GM23248 (cell line): Measurements from ENCODE around the gene RPS19. TPM values are rescaled to one million over a fixed set of nuclear protein-coding genes. Genes with fewer than 3 reads are reported as not detected.

Experiments used
- DNase-seq: peaks from one replicate; pipeline ENCODE4 v3.0.0-alpha.2; 2015
- H2AFZ ChIP-seq: fragments of 200-600 bp; sonication (generic); 2 replicates; pipeline ENCODE4 v1.6.1; 2016; ENCODE audit warnings: antibody characterized with exemption
- H3F3A ChIP-seq: fragments of 200-600 bp; sonication (generic); 2 replicates; pipeline ENCODE4 v1.6.1; 2016; ENCODE audit warnings: mild to moderate bottlenecking, antibody characterized with exemption, mixed run types; ENCODE audit not compliant: insufficient read depth
- H3K27ac ChIP-seq: fragments of 200-600 bp; sonication (generic); 2 replicates; pipeline ENCODE4 v1.5.1; 2016; ENCODE audit warnings: mild to moderate bottlenecking
- H3K27me3 ChIP-seq: fragments of 200-600 bp; sonication (generic); replicated peaks from 2 replicates; pipeline ENCODE4 v1.6.1; 2016; ENCODE audit warnings: mild to moderate bottlenecking; ENCODE audit not compliant: insufficient read depth
- H3K36me3 ChIP-seq: fragments of 200-600 bp; sonication (generic); 2 replicates; pipeline ENCODE4 v1.6.1; 2016; ENCODE audit warnings: low read depth, mild to moderate bottlenecking
- H3K4me1 ChIP-seq: fragments of 200-600 bp; sonication (generic); 2 replicates; pipeline ENCODE4 v1.6.1; 2016; ENCODE audit warnings: mild to moderate bottlenecking; ENCODE audit not compliant: insufficient read depth
- H3K4me2 ChIP-seq: fragments of 200-600 bp; sonication (generic); one replicate; pipeline ENCODE4 v1.6.1; 2016; ENCODE audit warnings: mild to moderate bottlenecking; ENCODE audit not compliant: unreplicated experiment
- H3K4me3 ChIP-seq: fragments of 200-600 bp; sonication (generic); 2 replicates; pipeline ENCODE4 v1.5.1; 2016; ENCODE audit warnings: mild to moderate bottlenecking
- H3K79me2 ChIP-seq: fragments of 200-600 bp; sonication (generic); 2 replicates; pipeline ENCODE4 v1.6.1; 2016; ENCODE audit warnings: mild to moderate bottlenecking; ENCODE audit not compliant: insufficient read depth
- H3K9ac ChIP-seq: fragments of 200-600 bp; sonication (generic); 2 replicates; pipeline ENCODE4 v1.6.1; 2016; ENCODE audit warnings: mild to moderate bottlenecking
- H3K9me2 ChIP-seq: fragments of 200-600 bp; sonication (generic); 2 replicates; pipeline ENCODE4 v1.6.1; 2016; ENCODE audit warnings: mixed run types, mild to moderate bottlenecking, moderate library complexity; ENCODE audit not compliant: insufficient read depth
- H3K9me3 ChIP-seq: fragments of 200-600 bp; sonication (generic); one replicate; pipeline ENCODE4 v1.6.1; 2017; ENCODE audit warnings: low read depth
- H4K20me1 ChIP-seq: fragments of 200-600 bp; sonication (generic); 2 replicates; pipeline ENCODE4 v1.6.0; 2016; ENCODE audit not compliant: insufficient read depth
- EZH2 ChIP-seq: fragments of 200-600 bp; sonication (generic); IDR thresholded peaks from 2 replicates; pipeline ENCODE4 v1.6.1; 2018; ENCODE audit warnings: antibody characterized with exemption, mild to moderate bottlenecking; ENCODE audit not compliant: insufficient read depth, poor library complexity, severe bottlenecking
- EZH2phosphoT487 ChIP-seq: fragments of 200-600 bp; sonication (generic); IDR thresholded peaks from 2 replicates; pipeline ENCODE4 v1.6.1; 2018; ENCODE audit warnings: antibody characterized with exemption, moderate library complexity, mild to moderate bottlenecking, low read depth; ENCODE audit not compliant: insufficient read depth
- WGBS, 2 experiments: methylation state at CpG; one replicate each; pipeline ENCODE4 v1.1.6; 2015 to 2017; ENCODE audit warnings: low lambda C conversion rate in 2 of 2, low coverage in 1 of 2; ENCODE audit errors: missing lambda C conversion rate in 2 of 2; 5-methylcytosine and 5-hydroxymethylcytosine counted together
- in situ Hi-C: fragments of 300-500 bp; cut with MboI; formaldehyde crosslinking; loops from 2 replicates; pipeline ENCODE4 v1.15.0; 2020
- polyA plus RNA-seq: library from polyadenylated mRNA; unstranded; fragments of >200 nt; fragmentation: Nextera tagmentation; extraction: Ambion mirVana; gene quantifications from 2 replicates; pipeline ENCODE4 v1.2.1, GENCODE V29; 2016
- total RNA-seq: library from RNA; depleted of rRNA; stranded (reverse); fragments of >200 nt; shearing (Covaris generic); gene quantifications from 2 replicates; pipeline ENCODE4 v1.2.3, GENCODE V29; 2014

RPS19 gene
- total and polyA plus RNA-seq, 2 experiments from 2014 or later: 881 to 2,316 TPM

- no peaks in the 10 kb centered on the region for H3K9me2 ChIP-seq
- H3K36me3 ChIP-seq: peaks cover 17% of the 10 kb centered on the region; the same call in 1 of the 2 replicates
- no peak for DNase-seq
Measured at GRCh38 chr19:41898235-41898634, 38.2 kb downstream of the RPS19 start.

GRCh38 chr19:41901707-41902360 is 41.8 kb downstream of the RPS19 start:
- no peaks in the 10 kb centered on the region for H4K20me1 ChIP-seq
- H3F3A ChIP-seq: no peaks in the 10 kb centered on the region
- peaks cover 17% of the 10 kb centered on the region; the same call in 1 of the 2 replicates for H3K36me3 ChIP-seq
- in situ Hi-C loops: no loop called here
- WGBS, 2 experiments: 88% methylated on average over 19 to 21 of the region's 21 CpGs
- no peak overlapping the region for H3K4me3 ChIP-seq
- H3K9me3 ChIP-seq: no peaks in the 10 kb centered on the region
- no peak overlapping the region for H3K4me2 ChIP-seq
- H3K9ac ChIP-seq: no peak overlapping the region
- no peaks in the 10 kb centered on the region for H3K79me2 ChIP-seq
- no peaks in the 10 kb centered on the region for H3K9me2 ChIP-seq
- H3K27me3 ChIP-seq: no peaks in the 10 kb centered on the region
- DNase-seq: no peak
- H3K4me1 ChIP-seq: no peaks in the 10 kb centered on the region
- no peak overlapping the region for H3K27ac ChIP-seq
- TF ChIP-seq EZH2 (no peak), EZH2phosphoT487 (no peak)
- no peak overlapping the region for H2AFZ ChIP-seq

More at GRCh38 chr19:41898235-41898634, 38.2 kb downstream of the RPS19 start:
- no peak overlapping the region for H3K27ac ChIP-seq
- no peak overlapping the region for H2AFZ ChIP-seq
- H3K79me2 ChIP-seq: no peaks in the 10 kb centered on the region
- 93 to 94% methylated on average over 14 to 15 of the region's 15 CpGs for WGBS, 2 experiments
- no peak overlapping the region for H3K9ac ChIP-seq
- no peaks in the 10 kb centered on the region for H4K20me1 ChIP-seq
- H3F3A ChIP-seq: no peaks in the 10 kb centered on the region
- no peaks in the 10 kb centered on the region for H3K27me3 ChIP-seq
- no peaks in the 10 kb centered on the region for H3K4me1 ChIP-seq
- no peak overlapping the region for H3K4me2 ChIP-seq
- no peaks in the 10 kb centered on the region for H3K9me3 ChIP-seq
- H3K4me3 ChIP-seq: no peak overlapping the region
- in situ Hi-C loops: no loop called here
- no peak for TF ChIP-seq EZH2
- TF ChIP-seq EZH2phosphoT487: no peak

GRCh38 chr19:41902594-41902993 is 42.5 kb downstream of the RPS19 start:
- WGBS, 2 experiments: 95 to 99% methylated on average over 15 to 17 of the region's 17 CpGs

GRCh38 chr19:41903193-41903953 is 43.3 kb downstream of the RPS19 start:
- peaks cover 17% of the 10 kb centered on the region; the same call in 1 of the 2 replicates for H3K36me3 ChIP-seq

More at GRCh38 chr19:41902594-41902993, 42.5 kb downstream of the RPS19 start:
- in situ Hi-C loops: no loop called here
- no peak for DNase-seq
- Histone ChIP-seq H4K20me1 (no peaks in the 10 kb centered on the region), H3K9me3 (no peaks in the 10 kb centered on the region), H3K9ac (no peak overlapping the region), H3K4me3 (no peak overlapping the region), H3K4me1 (no peaks in the 10 kb centered on the region), H3K79me2 (no peaks in the 10 kb centered on the region), H3K27me3 (no peaks in the 10 kb centered on the region), H3F3A (no peaks in the 10 kb centered on the region), H3K27ac (no peak overlapping the region), H3K9me2 (no peaks in the 10 kb centered on the region), H3K4me2 (no peak overlapping the region), H3K36me3 (peaks cover 17% of the 10 kb centered on the region; the same call in 1 of the 2 replicates), H2AFZ (no peak overlapping the region)
- no peak for TF ChIP-seq EZH2
- TF ChIP-seq EZH2phosphoT487: no peak

More at GRCh38 chr19:41903193-41903953, 43.3 kb downstream of the RPS19 start:
- Histone ChIP-seq H2AFZ (no peak overlapping the region), H3K9me2 (no peaks in the 10 kb centered on the region), H3K27me3 (no peaks in the 10 kb centered on the region), H3K27ac (no peak overlapping the region), H3K4me1 (no peaks in the 10 kb centered on the region), H3K9ac (no peak overlapping the region), H3K79me2 (no peaks in the 10 kb centered on the region), H3F3A (no peaks in the 10 kb centered on the region), H4K20me1 (no peaks in the 10 kb centered on the region), H3K4me3 (no peak overlapping the region), H3K4me2 (no peak overlapping the region), H3K9me3 (no peaks in the 10 kb centered on the region)
- in situ Hi-C loops: no loop called here
- no peak for DNase-seq
- TF ChIP-seq EZH2phosphoT487 (no peak), EZH2 (no peak)
- WGBS, 2 experiments: 86 to 88% methylated on average over 14 to 19 of the region's 19 CpGs
